ENCODE data around the gene CCK. TPM values are rescaled to one million over a fixed set of nuclear protein-coding genes. Genes with fewer than 3 reads are reported as not detected.

The CCK gene
- total RNA-seq, 1 donor from 2014 or later: not detected

- H3K9me3 Mint-ChIP-seq: no peaks in the 10 kb centered on the region
- H3K36me3 Mint-ChIP-seq (ENCODE audit: low read depth): peaks cover 24% of the 10 kb centered on the region
- no peak overlapping the region for H3K27ac Mint-ChIP-seq (ENCODE audit: unreplicated experiment)
- H3K4me3 Mint-ChIP-seq: no peak overlapping the region
- DNase-seq (ENCODE audit: low read depth, low spot score): no peak
- H3K4me1 Mint-ChIP-seq: peaks cover 6% of the 10 kb centered on the region
- TF ChIP-seq CTCF (conservative IDR thresholded peaks at IDR 0.05): no peak
- no peaks in the 10 kb centered on the region for H3K27me3 Mint-ChIP-seq (ENCODE audit: low read depth)
These were observed 55.3 kb downstream of the CCK start for GRCh38 chr3:42210726-42211125.

GRCh38 chr3:42209917-42210316 is 56.1 kb downstream of the CCK start:
- H3K36me3 Mint-ChIP-seq (ENCODE audit: low read depth): peaks cover 24% of the 10 kb centered on the region
- peaks cover 5% of the 10 kb centered on the region for H3K4me1 Mint-ChIP-seq
- no peak for TF ChIP-seq CTCF (conservative IDR thresholded peaks at IDR 0.05)
- H3K27me3 Mint-ChIP-seq (ENCODE audit: low read depth): no peaks in the 10 kb centered on the region
- no peak overlapping the region for H3K4me3 Mint-ChIP-seq
- no peak for DNase-seq (ENCODE audit: low read depth, low spot score)
- no peaks in the 10 kb centered on the region for H3K9me3 Mint-ChIP-seq
- no peak overlapping the region for H3K27ac Mint-ChIP-seq (ENCODE audit: unreplicated experiment)

Other genes starting within 250 kb of the CCK start
- 41.0 and 42.6 TPM in 2 replicates for gene TRAK1, start 174.8 kb downstream of the CCK start, total RNA-seq
- gene LYZL4, start 144.4 kb upstream of the CCK start, total RNA-seq: not detected in 2 replicates
- 0.63 TPM in 1 of 2 replicates, not detected in the other for gene VIPR1, start 236.5 kb upstream of the CCK start, total RNA-seq